ENCODE measurements around the gene SETBP1. TPM values are rescaled to one million over a fixed set of nuclear protein-coding genes. Genes with fewer than 3 reads are reported as not detected.
"Not testable (repeated sequence)": the region's sequence is repeated elsewhere in the genome, so short reads cannot be mapped to it uniquely, and the experiment has no call there.

SETBP1 gene
- total RNA-seq, 1 donor from 2014 or later, result 12.4 TPM

DNA sequence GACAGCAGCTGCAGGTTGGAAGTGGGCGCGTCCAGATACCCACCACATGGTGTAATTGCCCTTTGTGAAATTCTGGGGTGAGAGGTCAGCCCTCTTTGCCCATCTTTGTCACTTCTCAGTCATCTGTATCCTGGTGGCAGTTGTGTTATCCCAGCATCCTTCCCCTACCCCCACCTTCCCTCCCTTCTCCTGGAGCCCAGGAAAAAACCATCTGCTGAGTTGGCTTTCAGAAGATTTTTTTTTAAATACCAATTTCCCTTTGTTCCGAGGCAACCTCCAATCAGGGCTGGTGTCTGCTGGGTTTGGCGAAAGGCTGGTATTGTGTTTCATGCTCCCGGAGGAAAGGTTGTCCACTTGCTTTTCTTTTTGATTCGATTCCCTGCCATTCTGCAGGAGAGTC is 35.2 kb downstream of the SETBP1 start:
- TF ChIP-seq EZH2 (IDR thresholded peaks at IDR 0.05; ENCODE audit: insufficient read depth, low read length), result no peak
- TF ChIP-seq, protein P1, sequence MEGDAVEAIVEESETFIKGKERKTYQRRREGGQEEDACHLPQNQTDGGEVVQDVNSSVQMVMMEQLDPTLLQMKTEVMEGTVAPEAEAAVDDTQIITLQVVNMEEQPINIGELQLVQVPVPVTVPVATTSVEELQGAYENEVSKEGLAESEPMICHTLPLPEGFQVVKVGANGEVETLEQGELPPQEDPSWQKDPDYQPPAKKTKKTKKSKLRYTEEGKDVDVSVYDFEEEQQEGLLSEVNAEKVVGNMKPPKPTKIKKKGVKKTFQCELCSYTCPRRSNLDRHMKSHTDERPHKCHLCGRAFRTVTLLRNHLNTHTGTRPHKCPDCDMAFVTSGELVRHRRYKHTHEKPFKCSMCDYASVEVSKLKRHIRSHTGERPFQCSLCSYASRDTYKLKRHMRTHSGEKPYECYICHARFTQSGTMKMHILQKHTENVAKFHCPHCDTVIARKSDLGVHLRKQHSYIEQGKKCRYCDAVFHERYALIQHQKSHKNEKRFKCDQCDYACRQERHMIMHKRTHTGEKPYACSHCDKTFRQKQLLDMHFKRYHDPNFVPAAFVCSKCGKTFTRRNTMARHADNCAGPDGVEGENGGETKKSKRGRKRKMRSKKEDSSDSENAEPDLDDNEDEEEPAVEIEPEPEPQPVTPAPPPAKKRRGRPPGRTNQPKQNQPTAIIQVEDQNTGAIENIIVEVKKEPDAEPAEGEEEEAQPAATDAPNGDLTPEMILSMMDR (IDR thresholded peaks at IDR 0.05; ENCODE audit: insufficient read depth, low read depth, low read length), result no peak
- H3K27ac Mint-ChIP-seq (ENCODE audit: unreplicated experiment), result peak overlapping the region; percentile 75
- no peaks in the 10 kb centered on the region for H3K36me3 ChIP-seq (ENCODE audit: insufficient read depth, low read length)
- peaks cover 8% of the 10 kb centered on the region for H3K36me3 Mint-ChIP-seq (ENCODE audit: low read depth, unreplicated experiment)
- H3K9ac ChIP-seq (ENCODE audit: low read length), result peak overlapping the region; percentile 12
- no peaks in the 10 kb centered on the region for H3K79me2 ChIP-seq (ENCODE audit: insufficient read depth, low read length)
- peaks cover 2% of the 10 kb centered on the region for H3K9me3 Mint-ChIP-seq (ENCODE audit: unreplicated experiment)
- peak overlapping the region; percentile 57 for H3K4me2 ChIP-seq (ENCODE audit: low read length)
- no peaks in the 10 kb centered on the region for H3K9me3 ChIP-seq (ENCODE audit: insufficient read depth, low read depth, low read length)
- DNase-seq (ENCODE audit: low read depth) (no peak), FAIRE-seq (no peak)
- no peaks in the 10 kb centered on the region for H3K27me3 ChIP-seq (ENCODE audit: insufficient read depth, low read length)
- H3K4me1 Mint-ChIP-seq (ENCODE audit: low read depth, unreplicated experiment), result peaks cover 21% of the 10 kb centered on the region
- H2AFZ ChIP-seq (ENCODE audit: low read depth, low read length), result no peak overlapping the region
- peaks cover 2% of the 10 kb centered on the region for H3K27me3 Mint-ChIP-seq (ENCODE audit: low read depth, unreplicated experiment)
- H4K20me1 ChIP-seq (ENCODE audit: insufficient read depth, low read length), result no peaks in the 10 kb centered on the region
- H3K4me3 Mint-ChIP-seq (ENCODE audit: unreplicated experiment), result peak overlapping the region; percentile 17
- H3K4me3 ChIP-seq (ENCODE audit: insufficient read depth, low read depth, low read length), result no peak overlapping the region
- peaks cover 14% of the 10 kb centered on the region for H3K4me1 ChIP-seq (ENCODE audit: insufficient read depth, low read length)
- H3K27ac ChIP-seq (ENCODE audit: low read depth, low read length), result peak overlapping the region; percentile 17

DNA sequence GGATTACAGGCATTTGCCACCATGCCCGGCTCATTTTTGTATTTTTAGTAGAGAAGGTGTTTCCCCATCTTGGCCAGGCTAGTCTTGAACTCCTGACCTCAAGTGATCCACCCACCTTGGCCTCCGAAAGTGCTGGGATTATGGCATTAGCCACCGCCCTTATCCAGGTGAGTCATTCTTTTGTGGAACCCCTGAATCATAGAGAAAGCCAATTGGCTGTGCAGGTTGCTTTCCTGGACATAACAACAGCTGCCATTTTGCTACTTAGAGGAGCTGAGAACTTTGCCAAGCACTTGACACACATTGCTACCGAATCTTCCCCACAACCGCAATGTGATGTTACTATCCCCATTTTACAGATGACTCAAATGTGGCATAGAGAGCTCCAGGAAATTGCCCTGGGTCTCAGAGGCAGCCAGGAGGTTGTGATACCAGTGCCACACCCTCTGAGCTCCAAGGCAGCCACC is 36.0 kb downstream of the SETBP1 start:
- Histone ChIP-seq H3K27me3 (ENCODE audit: insufficient read depth, low read length) (no peaks in the 10 kb centered on the region), H2AFZ (ENCODE audit: low read depth, low read length) (no peak overlapping the region), H3K9me3 (ENCODE audit: insufficient read depth, low read depth, low read length) (no peaks in the 10 kb centered on the region), H3K4me2 (ENCODE audit: low read length) (no peak overlapping the region), H3K36me3 (ENCODE audit: insufficient read depth, low read length) (no peaks in the 10 kb centered on the region), H3K4me3 (ENCODE audit: insufficient read depth, low read depth, low read length) (no peak overlapping the region), H3K4me1 (ENCODE audit: insufficient read depth, low read length) (peaks cover 14% of the 10 kb centered on the region), H3K27ac (ENCODE audit: low read depth, low read length) (no peak overlapping the region), H4K20me1 (ENCODE audit: insufficient read depth, low read length) (no peaks in the 10 kb centered on the region), H3K79me2 (ENCODE audit: insufficient read depth, low read length) (no peaks in the 10 kb centered on the region), H3K9ac (ENCODE audit: low read length) (no peak overlapping the region)
- Mint-ChIP-seq H3K27ac (ENCODE audit: unreplicated experiment) (no peak overlapping the region), H3K4me3 (ENCODE audit: unreplicated experiment) (no peak overlapping the region), H3K4me1 (ENCODE audit: low read depth, unreplicated experiment) (peaks cover 25% of the 10 kb centered on the region), H3K36me3 (ENCODE audit: low read depth, unreplicated experiment) (peaks cover 8% of the 10 kb centered on the region), H3K9me3 (ENCODE audit: unreplicated experiment) (peaks cover 2% of the 10 kb centered on the region), H3K27me3 (ENCODE audit: low read depth, unreplicated experiment) (peaks cover 2% of the 10 kb centered on the region)
- TF ChIP-seq, protein P1 (IDR thresholded peaks at IDR 0.05; ENCODE audit: insufficient read depth, low read depth, low read length), result no peak
- DNase-seq (ENCODE audit: low read depth), result no peak
- no peak for FAIRE-seq

DNA sequence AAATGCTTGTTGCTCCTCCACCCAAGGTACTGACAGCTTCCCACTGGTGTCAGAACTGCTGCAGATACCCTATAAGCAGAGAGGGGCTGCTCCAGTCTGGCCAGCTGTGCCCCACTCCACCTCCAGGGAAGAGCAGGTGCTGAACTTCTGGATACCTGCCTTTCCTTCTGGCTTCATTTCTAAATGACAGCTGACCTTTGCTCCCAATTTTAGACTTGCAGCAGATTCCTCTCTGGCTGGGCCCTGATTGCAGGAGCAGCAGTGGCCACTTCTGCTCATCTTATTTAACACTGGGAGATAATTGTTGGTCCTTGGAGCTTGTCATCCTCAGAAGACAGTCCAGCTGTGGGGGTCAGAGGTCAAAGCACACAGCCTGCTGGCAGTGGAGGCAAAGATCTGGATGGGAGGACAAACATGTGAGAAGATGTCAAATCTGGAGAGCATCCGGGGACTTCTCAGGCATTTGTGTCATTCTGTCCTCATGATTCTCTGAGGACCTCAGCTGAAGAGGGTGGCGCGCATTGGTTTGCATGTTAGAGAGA is 38.9 kb downstream of the SETBP1 start:
- H2AFZ ChIP-seq (ENCODE audit: low read depth, low read length), result no peak overlapping the region
- no peaks in the 10 kb centered on the region for H3K36me3 ChIP-seq (ENCODE audit: insufficient read depth, low read length)
- H3K27ac Mint-ChIP-seq (ENCODE audit: unreplicated experiment), result no peak overlapping the region
- TF ChIP-seq EZH2 (IDR thresholded peaks at IDR 0.05; ENCODE audit: insufficient read depth, low read length), result no peak
- TF ChIP-seq, protein P1 (IDR thresholded peaks at IDR 0.05; ENCODE audit: insufficient read depth, low read depth, low read length), result no peak
- peaks cover 2% of the 10 kb centered on the region for H3K27me3 Mint-ChIP-seq (ENCODE audit: low read depth, unreplicated experiment)
- H3K4me3 Mint-ChIP-seq (ENCODE audit: unreplicated experiment), result no peak overlapping the region
- no peaks in the 10 kb centered on the region for H3K9me3 ChIP-seq (ENCODE audit: insufficient read depth, low read depth, low read length)
- H3K36me3 Mint-ChIP-seq (ENCODE audit: low read depth, unreplicated experiment), result peaks cover 5% of the 10 kb centered on the region
- H3K79me2 ChIP-seq (ENCODE audit: insufficient read depth, low read length), result no peaks in the 10 kb centered on the region
- DNase-seq (ENCODE audit: low read depth) (no peak), FAIRE-seq (no peak)
- no peak overlapping the region for H3K4me2 ChIP-seq (ENCODE audit: low read length)
- no peaks in the 10 kb centered on the region for H3K9me3 Mint-ChIP-seq (ENCODE audit: unreplicated experiment)
- no peaks in the 10 kb centered on the region for H3K27me3 ChIP-seq (ENCODE audit: insufficient read depth, low read length)
- H3K9ac ChIP-seq (ENCODE audit: low read length), result no peak overlapping the region
- no peak overlapping the region for H3K4me3 ChIP-seq (ENCODE audit: insufficient read depth, low read depth, low read length)
- no peaks in the 10 kb centered on the region for H4K20me1 ChIP-seq (ENCODE audit: insufficient read depth, low read length)
- peaks cover 32% of the 10 kb centered on the region for H3K4me1 Mint-ChIP-seq (ENCODE audit: low read depth, unreplicated experiment)
- H3K4me1 ChIP-seq (ENCODE audit: insufficient read depth, low read length), result peaks cover 14% of the 10 kb centered on the region
- no peak overlapping the region for H3K27ac ChIP-seq (ENCODE audit: low read depth, low read length)

DNA sequence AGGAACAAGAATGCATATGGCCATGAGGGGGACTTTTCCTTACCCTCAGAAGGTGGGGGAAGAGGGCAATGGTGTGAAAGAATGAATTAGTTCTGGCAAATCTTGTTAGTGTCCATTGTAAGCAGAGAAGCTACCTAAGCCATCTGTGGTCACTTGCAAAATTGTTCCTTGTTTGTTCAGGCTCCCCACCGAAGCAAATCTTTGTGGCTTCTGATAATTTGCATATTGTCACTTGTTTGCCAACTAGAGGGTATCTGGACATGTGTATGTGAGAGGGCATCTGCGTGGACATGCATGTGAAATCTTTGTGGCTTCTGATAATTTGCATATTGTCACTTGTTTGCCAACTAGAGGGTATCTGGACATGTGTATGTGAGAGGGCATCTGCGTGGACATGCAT is 41.1 kb downstream of the SETBP1 start:
- H3K9me3 Mint-ChIP-seq (ENCODE audit: unreplicated experiment); H3K4me3 ChIP-seq (ENCODE audit: insufficient read depth, low read depth, low read length): not testable (repeated sequence)
- H3K4me1 ChIP-seq (ENCODE audit: insufficient read depth, low read length), result peaks cover 13% of the 10 kb centered on the region

More for the DNA sequence above, 41.1 kb downstream of the SETBP1 start:
- H3K9ac ChIP-seq (ENCODE audit: low read length); H3K9me3 ChIP-seq (ENCODE audit: insufficient read depth, low read depth, low read length); DNase-seq (ENCODE audit: low read depth); H3K4me2 ChIP-seq (ENCODE audit: low read length); H3K36me3 Mint-ChIP-seq (ENCODE audit: low read depth, unreplicated experiment); H3K36me3 ChIP-seq (ENCODE audit: insufficient read depth, low read length); H2AFZ ChIP-seq (ENCODE audit: low read depth, low read length); H3K27ac ChIP-seq (ENCODE audit: low read depth, low read length); FAIRE-seq; H3K4me3 Mint-ChIP-seq (ENCODE audit: unreplicated experiment); H3K27me3 ChIP-seq (ENCODE audit: insufficient read depth, low read length); H3K27ac Mint-ChIP-seq (ENCODE audit: unreplicated experiment); H3K79me2 ChIP-seq (ENCODE audit: insufficient read depth, low read length); H3K27me3 Mint-ChIP-seq (ENCODE audit: low read depth, unreplicated experiment); H4K20me1 ChIP-seq (ENCODE audit: insufficient read depth, low read length): not testable (repeated sequence)
- peaks cover 36% of the 10 kb centered on the region for H3K4me1 Mint-ChIP-seq (ENCODE audit: low read depth, unreplicated experiment)

Data from astrocyte (in vitro differentiated cells and primary cell).